ENCODE results near the gene LYPD4. TPM values are rescaled to one million over a fixed set of nuclear protein-coding genes. Genes with fewer than 3 reads are reported as not detected.
A peak's percentile ranks its signal among the peaks of the same experiment; 100 is the strongest.

The LYPD4 gene
- polyA plus RNA-seq, 2 of the 4 experiments (the other 2 are of a cell fraction) = not detected

- peak; percentile 97 for FAIRE-seq
- POLR2A ChIA-PET = no interaction called here
- no peak for TF ChIP-seq JUN (IDR thresholded peaks at IDR 0.05)
- TF ChIP-seq HOXB5 (CRISPR knock-in tag; IDR thresholded peaks at IDR 0.05) = no peak
- TF ChIP-seq BHLHE40 (IDR thresholded peaks at IDR 0.05; ENCODE audit: low read depth, low read length) = no peak
Observed at GRCh38 chr19:41853344-41853743, 8.9 kb upstream of the LYPD4 start.

GRCh38 chr19:41851456-41851855 is 7.0 kb upstream of the LYPD4 start:
- POLR2A ChIA-PET = interaction anchor here (2.1 kb wide), 1 partner anchor 8 kb away, joined by 10 read pairs; the partner anchor contains the start of gene RPS19
- no peak overlapping the region for H3K27ac ChIP-seq
- FAIRE-seq (no peak), ATAC-seq (no peak), DNase-seq (ENCODE audit: low read depth in 1 of 2, low spot score in 1 of 2) (no peak)
- H3K4me2 ChIP-seq = no peak overlapping the region
- H3K4me3 ChIP-seq = no peak overlapping the region
- WGBS (ENCODE audit: missing lambda C conversion rate) = 20% methylated on average over 4 of the region's 4 CpGs
- CTCF ChIA-PET = interaction anchor here (0.6 to 16.4 kb wide), 16 partner anchors 8 to 210 kb away, joined by 3 to 243 read pairs (median 4); partner anchors contain the start of genes CEACAM3, CEACAM6 and RPS19
- no peak for TF ChIP-seq SREBF2 (IDR thresholded peaks at IDR 0.05)
- no peak for TF ChIP-seq CHD2 (IDR thresholded peaks at IDR 0.05; ENCODE audit: low read length, partially characterized antibody)
- TF ChIP-seq BCL3 (IDR thresholded peaks at IDR 0.05) = no peak
- no peak for TF ChIP-seq REST (IDR thresholded peaks at IDR 0.05)
- TF ChIP-seq CBX8 (IDR thresholded peaks at IDR 0.05) = no peak
- TF ChIP-seq POLR2A (IDR thresholded peaks at IDR 0.05; ENCODE audit: low read length) = no peak
- H3K9me3 ChIP-seq = no peaks in the 10 kb centered on the region
- no peaks in the 10 kb centered on the region for H3K4me1 ChIP-seq

More at GRCh38 chr19:41853344-41853743, 8.9 kb upstream of the LYPD4 start:
- no peaks in the 10 kb centered on the region for H3K4me1 ChIP-seq
- ATAC-seq (no peak), DNase-seq (ENCODE audit: low read depth in 1 of 2, low spot score in 1 of 2) (no peak)
- CTCF ChIA-PET = interaction anchor here (0.7 to 16.4 kb wide), 8 partner anchors 11 to 283 kb away, joined by 3 to 243 read pairs (median 6); no protein-coding TSS in a partner anchor
- H3K4me2 ChIP-seq = no peak overlapping the region
- no peak overlapping the region for H3K27ac ChIP-seq
- H3K4me3 ChIP-seq = no peak overlapping the region
- H3K9me3 ChIP-seq = no peaks in the 10 kb centered on the region
- 9% methylated on average over 2 of the region's 2 CpGs for WGBS (ENCODE audit: missing lambda C conversion rate)

GRCh38 chr19:41850381-41850780 is 5.9 kb upstream of the LYPD4 start:
- Histone ChIP-seq H3K4me1 (no peaks in the 10 kb centered on the region), H3K4me3 (no peak overlapping the region), H3K9me3 (no peaks in the 10 kb centered on the region), H3K27ac (no peak overlapping the region), H3K4me2 (no peak overlapping the region)
- no peak for TF ChIP-seq GATA3 (IDR thresholded peaks at IDR 0.05; ENCODE audit: borderline replicate concordance)
- TF ChIP-seq ELK1 (IDR thresholded peaks at IDR 0.05; ENCODE audit: low read depth, low read length) = no peak
- TF ChIP-seq RARB (CRISPR knock-in tag; IDR thresholded peaks at IDR 0.05) = no peak
- TF ChIP-seq REST (IDR thresholded peaks at IDR 0.05) = no peak
- TF ChIP-seq JUNB (IDR thresholded peaks at IDR 0.05) = no peak
- TF ChIP-seq MYC (IDR thresholded peaks at IDR 0.05; ENCODE audit: borderline replicate concordance, low read length) = no peak
- no peak for TF ChIP-seq NFE2L2 (conservative IDR thresholded peaks at IDR 0.05; ENCODE audit: low read length)
- TF ChIP-seq CBX2 (IDR thresholded peaks at IDR 0.05; ENCODE audit: borderline replicate concordance, low read depth) = no peak
- no peak for TF ChIP-seq ESRRA (IDR thresholded peaks at IDR 0.05; ENCODE audit: borderline replicate concordance, low read length)
- TF ChIP-seq BHLHE40 (IDR thresholded peaks at IDR 0.05; ENCODE audit: low read depth, low read length) = no peak
- no peak for TF ChIP-seq SMC3 (IDR thresholded peaks at IDR 0.05)
- DNase-seq (ENCODE audit: low read depth in 1 of 2, low spot score in 1 of 2) (no peak), ATAC-seq (no peak), FAIRE-seq (no peak)
- WGBS (ENCODE audit: missing lambda C conversion rate) = 17% methylated on average over 5 of the region's 5 CpGs
- CTCF ChIA-PET = interaction anchor here (0.6 to 16.4 kb wide), 12 partner anchors 8 to 1479 kb away, joined by 3 to 243 read pairs (median 4); partner anchors contain the start of genes CEACAM6 and RPS19
- POLR2A ChIA-PET = interaction anchor here (0.6 to 3.5 kb wide), 3 partner anchors 9 to 15 kb away, joined by 3 to 17 read pairs (median 10); partner anchors contain the start of gene RPS19
